Astrocyte (in vitro differentiated cells and primary cell): ENCODE measurements around the gene ETV4. TPM values are rescaled to one million over a fixed set of nuclear protein-coding genes. Genes with fewer than 3 reads are reported as not detected.

Experiments used
- DNase-seq: peaks from one replicate; pipeline ENCODE4 v3.0.0-alpha.2; 2010; ENCODE audit warnings: low read depth
- FAIRE-seq: peaks from 2 replicates; lab custom pipeline; 2011; peaks lifted over from hg19 to GRCh38; lab: Jason Lieb, UNC
- H2AFZ ChIP-seq: 2 replicates; pipeline ENCODE4 v1.6.0; 2012; ENCODE audit warnings: low read depth, low read length, inconsistent platforms
- H3K27ac ChIP-seq: 2 replicates; pipeline ENCODE4 v1.5.1; 2011; ENCODE audit warnings: low read depth, low read length, inconsistent platforms
- H3K27me3 ChIP-seq: 2 replicates; pipeline ENCODE4 v1.6.0; 2011; ENCODE audit warnings: low read length, inconsistent platforms; ENCODE audit not compliant: insufficient read depth
- H3K36me3 ChIP-seq: 2 replicates; pipeline ENCODE4 v1.5.1; 2011; ENCODE audit warnings: low read length, inconsistent platforms; ENCODE audit not compliant: insufficient read depth
- H3K4me1 ChIP-seq: 2 replicates; pipeline ENCODE4 v1.5.1; 2011; ENCODE audit warnings: low read length, inconsistent platforms; ENCODE audit not compliant: insufficient read depth
- H3K4me2 ChIP-seq: 2 replicates; pipeline ENCODE4 v1.6.0; 2012; ENCODE audit warnings: low read length, inconsistent platforms
- H3K4me3 ChIP-seq: 2 replicates; pipeline ENCODE4 v1.5.1; 2011; ENCODE audit warnings: low read depth, mild to moderate bottlenecking, low read length, inconsistent platforms; ENCODE audit not compliant: insufficient read depth
- H3K79me2 ChIP-seq: 2 replicates; pipeline ENCODE4 v1.6.0; 2012; ENCODE audit warnings: mild to moderate bottlenecking, low read length, inconsistent platforms; ENCODE audit not compliant: insufficient read depth
- H3K9ac ChIP-seq: 2 replicates; pipeline ENCODE4 v1.6.0; 2012; ENCODE audit warnings: mild to moderate bottlenecking, low read length, inconsistent platforms
- H3K9me3 ChIP-seq: 2 replicates; pipeline ENCODE4 v1.5.1; 2012; ENCODE audit warnings: low read depth, mild to moderate bottlenecking, low read length, inconsistent platforms; ENCODE audit not compliant: insufficient read depth
- H4K20me1 ChIP-seq: 2 replicates; pipeline ENCODE4 v1.6.0; 2012; ENCODE audit warnings: low read length, inconsistent platforms; ENCODE audit not compliant: insufficient read depth
- H3K27ac Mint-ChIP-seq: one replicate; pipeline ENCODE4 v1.8.0; 2021; ENCODE audit warnings: mild to moderate bottlenecking, mixed read lengths; ENCODE audit not compliant: unreplicated experiment
- H3K27me3 Mint-ChIP-seq: one replicate; pipeline ENCODE4 v1.8.0; 2021; ENCODE audit warnings: low read depth, mixed read lengths; ENCODE audit not compliant: unreplicated experiment
- H3K36me3 Mint-ChIP-seq: one replicate; pipeline ENCODE4 v1.8.0; 2021; ENCODE audit warnings: low read depth, mixed read lengths; ENCODE audit not compliant: unreplicated experiment
- H3K4me1 Mint-ChIP-seq: one replicate; pipeline ENCODE4 v1.8.0; 2021; ENCODE audit warnings: low read depth, mixed read lengths; ENCODE audit not compliant: unreplicated experiment
- H3K4me3 Mint-ChIP-seq: one replicate; pipeline ENCODE4 v1.8.0; 2021; ENCODE audit warnings: mild to moderate bottlenecking, moderate library complexity, mixed read lengths; ENCODE audit not compliant: unreplicated experiment
- H3K9me3 Mint-ChIP-seq: one replicate; pipeline ENCODE4 v1.8.0; 2021; ENCODE audit warnings: mild to moderate bottlenecking, mixed read lengths; ENCODE audit not compliant: unreplicated experiment
- EZH2 ChIP-seq: IDR thresholded peaks from 2 replicates; pipeline ENCODE4 v1.6.1; 2012; ENCODE audit warnings: mild to moderate bottlenecking, low read length, inconsistent platforms; ENCODE audit not compliant: insufficient read depth
- total RNA-seq: library from RNA; stranded (reverse); gene quantifications from 2 replicates; pipeline ENCODE4 v1.2.1, GENCODE V29; 2021
- TF ChIP-seq, protein P1 (sequence below): IDR thresholded peaks from 2 replicates; pipeline ENCODE4 v1.5.1; 2011; ENCODE audit warnings: low read depth, mild to moderate bottlenecking, inconsistent platforms, low read length, moderate library complexity; ENCODE audit not compliant: insufficient read depth

The ETV4 gene
- total RNA-seq, 1 donor from 2014 or later: 11.4 TPM

DNA sequence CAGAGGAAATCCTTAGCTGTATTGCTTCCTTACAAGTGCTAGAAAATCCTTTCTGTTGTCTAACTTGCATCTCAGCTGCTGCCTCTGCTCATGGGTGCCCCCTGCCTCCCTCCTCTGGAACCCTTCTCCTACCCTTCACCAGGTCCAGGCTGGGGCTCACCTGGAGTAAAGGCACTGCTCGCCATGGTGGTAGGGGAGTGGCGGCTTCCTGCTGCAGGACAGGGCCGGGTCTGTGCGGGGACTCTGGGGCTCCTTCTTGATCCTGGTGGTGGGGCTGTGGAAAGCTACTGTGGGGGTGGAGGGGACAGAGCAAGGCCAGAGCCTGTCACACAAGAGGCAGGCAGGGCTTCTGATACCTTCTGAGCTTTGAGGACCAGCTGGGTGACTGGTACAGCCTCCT lies 12.4 kb downstream of the ETV4 start:
- TF ChIP-seq, protein P1, sequence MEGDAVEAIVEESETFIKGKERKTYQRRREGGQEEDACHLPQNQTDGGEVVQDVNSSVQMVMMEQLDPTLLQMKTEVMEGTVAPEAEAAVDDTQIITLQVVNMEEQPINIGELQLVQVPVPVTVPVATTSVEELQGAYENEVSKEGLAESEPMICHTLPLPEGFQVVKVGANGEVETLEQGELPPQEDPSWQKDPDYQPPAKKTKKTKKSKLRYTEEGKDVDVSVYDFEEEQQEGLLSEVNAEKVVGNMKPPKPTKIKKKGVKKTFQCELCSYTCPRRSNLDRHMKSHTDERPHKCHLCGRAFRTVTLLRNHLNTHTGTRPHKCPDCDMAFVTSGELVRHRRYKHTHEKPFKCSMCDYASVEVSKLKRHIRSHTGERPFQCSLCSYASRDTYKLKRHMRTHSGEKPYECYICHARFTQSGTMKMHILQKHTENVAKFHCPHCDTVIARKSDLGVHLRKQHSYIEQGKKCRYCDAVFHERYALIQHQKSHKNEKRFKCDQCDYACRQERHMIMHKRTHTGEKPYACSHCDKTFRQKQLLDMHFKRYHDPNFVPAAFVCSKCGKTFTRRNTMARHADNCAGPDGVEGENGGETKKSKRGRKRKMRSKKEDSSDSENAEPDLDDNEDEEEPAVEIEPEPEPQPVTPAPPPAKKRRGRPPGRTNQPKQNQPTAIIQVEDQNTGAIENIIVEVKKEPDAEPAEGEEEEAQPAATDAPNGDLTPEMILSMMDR: no peak
- no peak for TF ChIP-seq EZH2
- Histone ChIP-seq H3K9ac (no peak overlapping the region), H3K27me3 (no peaks in the 10 kb centered on the region), H3K27ac (no peak overlapping the region), H3K36me3 (no peaks in the 10 kb centered on the region), H3K4me2 (no peak overlapping the region), H3K79me2 (no peaks in the 10 kb centered on the region), H3K9me3 (no peaks in the 10 kb centered on the region), H4K20me1 (no peaks in the 10 kb centered on the region), H3K4me1 (peaks cover 30% of the 10 kb centered on the region), H2AFZ (no peak overlapping the region), H3K4me3 (no peak overlapping the region)
- peaks cover 6% of the 10 kb centered on the region for H3K36me3 Mint-ChIP-seq
- H3K9me3 Mint-ChIP-seq: no peaks in the 10 kb centered on the region
- FAIRE-seq (no peak), DNase-seq (no peak)
- H3K4me1 Mint-ChIP-seq: peaks cover 31% of the 10 kb centered on the region
- no peaks in the 10 kb centered on the region for H3K27me3 Mint-ChIP-seq
- no peak overlapping the region for H3K27ac Mint-ChIP-seq
- no peak overlapping the region for H3K4me3 Mint-ChIP-seq

DNA sequence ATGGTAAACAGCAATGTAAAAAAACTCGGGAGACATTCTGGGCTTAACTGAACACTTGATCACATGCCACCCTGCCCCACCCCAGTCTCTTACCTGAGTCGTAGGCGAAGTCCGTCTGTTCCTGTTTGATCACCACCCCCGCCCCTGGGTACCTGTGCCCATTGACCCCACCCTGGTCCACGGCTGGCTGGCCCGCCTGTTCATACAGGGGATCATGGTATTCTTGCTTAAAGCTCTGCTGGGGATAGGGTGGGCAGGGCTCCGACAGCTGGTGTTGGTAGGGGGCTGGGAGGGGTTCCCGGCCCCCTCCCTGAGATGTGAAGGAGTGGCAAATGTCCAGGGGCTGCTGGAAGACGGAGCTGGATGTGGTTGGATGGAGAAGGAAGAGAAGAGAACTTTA lies 13.6 kb downstream of the ETV4 start:
- TF ChIP-seq, protein P1: no peak
- TF ChIP-seq EZH2: no peak
- no peak overlapping the region for H2AFZ ChIP-seq
- peaks cover 30% of the 10 kb centered on the region for H3K4me1 ChIP-seq
- DNase-seq: no peak
- no peaks in the 10 kb centered on the region for H3K79me2 ChIP-seq
- H3K9me3 Mint-ChIP-seq: no peaks in the 10 kb centered on the region
- peaks cover 7% of the 10 kb centered on the region for H3K36me3 Mint-ChIP-seq
- H4K20me1 ChIP-seq: no peaks in the 10 kb centered on the region
- H3K27ac ChIP-seq: no peak overlapping the region
- H3K9me3 ChIP-seq: no peaks in the 10 kb centered on the region
- no peaks in the 10 kb centered on the region for H3K27me3 Mint-ChIP-seq
- H3K4me2 ChIP-seq: no peak overlapping the region
- H3K4me3 ChIP-seq: no peak overlapping the region
- peaks cover 31% of the 10 kb centered on the region for H3K4me1 Mint-ChIP-seq
- no peaks in the 10 kb centered on the region for H3K27me3 ChIP-seq
- no peak overlapping the region for H3K9ac ChIP-seq
- H3K36me3 ChIP-seq: peaks cover 2% of the 10 kb centered on the region
- no peak overlapping the region for H3K27ac Mint-ChIP-seq
- H3K4me3 Mint-ChIP-seq: no peak overlapping the region
- no peak for FAIRE-seq

DNA sequence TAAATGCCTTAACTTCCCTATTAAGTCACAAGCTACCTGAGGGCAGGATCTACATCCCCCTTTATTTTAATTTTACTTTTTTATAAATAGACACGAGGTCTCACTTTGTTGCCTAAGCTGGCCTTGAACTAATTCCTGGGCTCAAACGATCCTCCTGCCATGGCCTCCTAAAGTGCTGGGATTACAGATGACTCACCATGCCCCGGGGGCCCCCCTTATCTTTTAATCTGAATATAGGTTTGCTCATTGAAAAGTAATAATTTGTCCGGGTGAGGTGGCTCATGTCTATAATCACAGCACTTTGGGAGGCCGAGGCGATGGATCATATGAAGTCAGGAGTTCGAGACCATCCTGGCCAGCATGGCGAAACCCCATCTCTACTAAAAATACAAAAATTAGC lies 14.2 kb downstream of the ETV4 start:
- H2AFZ ChIP-seq: no peak overlapping the region
- H3K4me3 ChIP-seq: no peak overlapping the region
- FAIRE-seq: no peak
- Mint-ChIP-seq H3K27ac (no peak overlapping the region), H3K36me3 (peaks cover 7% of the 10 kb centered on the region), H3K4me1 (peaks cover 31% of the 10 kb centered on the region), H3K9me3 (no peaks in the 10 kb centered on the region), H3K27me3 (no peaks in the 10 kb centered on the region), H3K4me3 (no peak overlapping the region)
- H3K79me2 ChIP-seq: no peaks in the 10 kb centered on the region
- H3K9me3 ChIP-seq: no peaks in the 10 kb centered on the region
- no peak overlapping the region for H3K9ac ChIP-seq
- peaks cover 4% of the 10 kb centered on the region for H3K36me3 ChIP-seq
- no peak overlapping the region for H3K4me2 ChIP-seq
- peaks cover 30% of the 10 kb centered on the region for H3K4me1 ChIP-seq
- no peak for TF ChIP-seq EZH2
- TF ChIP-seq, protein P1: no peak
- no peaks in the 10 kb centered on the region for H3K27me3 ChIP-seq
- H4K20me1 ChIP-seq: no peaks in the 10 kb centered on the region
- DNase-seq: no peak
- no peak overlapping the region for H3K27ac ChIP-seq
